MCF 10A (cell line): Measurements from ENCODE around the gene IGSF10. TPM values are rescaled to one million over a fixed set of nuclear protein-coding genes. Genes with fewer than 3 reads are reported as not detected.

Experiments used
- BruUV-seq: library from RNA; stranded (reverse); fragments of 400-500 nt; replicated peaks from 2 replicates; lab custom pipeline; 2021; lab: Mats Ljungman, UMichigan
- CTCF ChIA-PET: fragments of 300-600 bp; sonication (Branson Sonifier 250); formaldehyde crosslinking; extraction: SDS; loops from one replicate; lab custom pipeline; 2021; ENCODE audit warnings: antibody characterized with exemption, inconsistent platforms; lab: Yijun Ruan, JAX
- POLR2A ChIA-PET: fragments of 300-600, 350-650 bp; sonication (Branson Sonifier 250); formaldehyde crosslinking; extraction: SDS; loops from one replicate; lab custom pipeline; 2020; ENCODE audit warnings: antibody characterized with exemption, inconsistent platforms; lab: Yijun Ruan, JAX
- DNase-seq: peaks from one replicate; pipeline ENCODE4 v3.0.0-alpha.2; 2018; ENCODE audit not compliant: unreplicated experiment
- H3K27ac Mint-ChIP-seq: one replicate; pipeline ENCODE4 v1.8.0; 2022; ENCODE audit warnings: mild to moderate bottlenecking, low read depth, mixed read lengths; ENCODE audit not compliant: unreplicated experiment
- H3K27me3 Mint-ChIP-seq: one replicate; pipeline ENCODE4 v1.8.0; 2022; ENCODE audit warnings: mixed read lengths; ENCODE audit not compliant: insufficient read depth, unreplicated experiment
- H3K36me3 Mint-ChIP-seq: one replicate; pipeline ENCODE4 v1.8.0; 2022; ENCODE audit warnings: mild to moderate bottlenecking, moderate library complexity, mixed read lengths; ENCODE audit not compliant: insufficient read depth, unreplicated experiment
- H3K4me1 Mint-ChIP-seq: one replicate; pipeline ENCODE4 v1.8.0; 2022; ENCODE audit warnings: mixed read lengths; ENCODE audit not compliant: insufficient read depth, unreplicated experiment
- H3K4me3 Mint-ChIP-seq: one replicate; pipeline ENCODE4 v1.8.0; 2022; ENCODE audit warnings: mild to moderate bottlenecking, moderate library complexity, mixed read lengths; ENCODE audit not compliant: unreplicated experiment
- H3K9me3 Mint-ChIP-seq: one replicate; pipeline ENCODE4 v1.8.0; 2022; ENCODE audit warnings: mixed read lengths; ENCODE audit not compliant: unreplicated experiment
- CTCF ChIP-seq: fragments of 200-600 bp; IDR thresholded peaks from one replicate; pipeline ENCODE4 v1.8.0; 2022; ENCODE audit warnings: antibody characterized with exemption, mild to moderate bottlenecking; ENCODE audit not compliant: unreplicated experiment
- intact Hi-C: fragments of 100-400 bp; cut with micrococcal nuclease; formaldehyde crosslinking; loops from 2 replicates; pipeline ENCODE4 v1.14.1; 2022
- total RNA-seq: library from RNA; stranded (reverse); gene quantifications from 2 replicates; pipeline ENCODE4 v1.2.3, GENCODE V29; 2022

The IGSF10 gene
- total RNA-seq, 1 experiment from 2014 or later = not detected

GRCh38 chr3:151423091-151423490 is 37.8 kb downstream of the IGSF10 start:
- POLR2A ChIA-PET = no interaction called here

GRCh38 chr3:151421938-151422337 is 38.9 kb downstream of the IGSF10 start:
- no peaks in the 10 kb centered on the region for H3K36me3 Mint-ChIP-seq
- POLR2A ChIA-PET = no interaction called here

More at GRCh38 chr3:151423091-151423490, 37.8 kb downstream of the IGSF10 start:
- H3K27me3 Mint-ChIP-seq = no peaks in the 10 kb centered on the region
- DNase-seq = no peak
- BruUV-seq = no TSS peak
- no peaks in the 10 kb centered on the region for H3K36me3 Mint-ChIP-seq
- intact Hi-C loops = no loop called here
- no peaks in the 10 kb centered on the region for H3K9me3 Mint-ChIP-seq
- TF ChIP-seq CTCF = no peak
- no peak overlapping the region for H3K4me3 Mint-ChIP-seq
- H3K27ac Mint-ChIP-seq = no peak overlapping the region
- CTCF ChIA-PET = interaction anchor here (1.0 kb wide), 1 partner anchor 46 kb away, joined by 3 read pairs; no protein-coding TSS in a partner anchor
- H3K4me1 Mint-ChIP-seq = no peaks in the 10 kb centered on the region

GRCh38 chr3:151419806-151420205 is 41.1 kb downstream of the IGSF10 start:
- no peak for TF ChIP-seq CTCF
- intact Hi-C loops = no loop called here
- Mint-ChIP-seq H3K4me3 (no peak overlapping the region), H3K4me1 (no peaks in the 10 kb centered on the region), H3K9me3 (no peaks in the 10 kb centered on the region), H3K27ac (no peak overlapping the region), H3K36me3 (no peaks in the 10 kb centered on the region), H3K27me3 (no peaks in the 10 kb centered on the region)
- CTCF ChIA-PET = no interaction called here
- BruUV-seq = no TSS peak
- POLR2A ChIA-PET = no interaction called here
- DNase-seq = no peak

More at GRCh38 chr3:151421938-151422337, 38.9 kb downstream of the IGSF10 start:
- no peak for TF ChIP-seq CTCF
- H3K4me3 Mint-ChIP-seq = no peak overlapping the region
- CTCF ChIA-PET = interaction anchor here (0.9 to 1.2 kb wide), 2 partner anchors 15 to 417 kb away, joined by 3 to 5 read pairs; no protein-coding TSS in a partner anchor
- intact Hi-C loops = no loop called here
- no peak for DNase-seq
- no TSS peak for BruUV-seq
- H3K27me3 Mint-ChIP-seq = no peaks in the 10 kb centered on the region
- no peaks in the 10 kb centered on the region for H3K9me3 Mint-ChIP-seq
- H3K4me1 Mint-ChIP-seq = no peaks in the 10 kb centered on the region
- H3K27ac Mint-ChIP-seq = no peak overlapping the region

DNA sequence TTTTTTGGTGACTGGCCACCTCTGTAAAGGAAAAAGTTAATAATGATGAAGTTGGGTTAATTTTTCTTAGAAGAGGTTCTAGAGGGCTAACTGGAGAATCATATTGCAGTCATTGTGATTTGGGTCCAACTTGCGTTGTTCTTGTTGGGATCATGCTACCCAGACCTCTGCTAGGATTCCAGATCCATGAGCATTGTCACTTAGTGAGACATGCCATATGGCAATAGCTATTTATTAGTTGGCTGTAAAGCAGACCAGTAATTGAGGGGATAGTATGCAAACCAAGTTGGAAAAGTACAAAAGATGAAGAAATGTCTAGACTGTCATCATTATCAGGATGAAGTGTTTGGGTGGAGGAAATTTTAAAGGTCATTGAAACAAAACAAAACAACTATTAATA is 45.6 kb downstream of the IGSF10 start:
- DNase-seq = no peak
- H3K4me1 Mint-ChIP-seq = no peaks in the 10 kb centered on the region
- H3K4me3 Mint-ChIP-seq = no peak overlapping the region
- ChIA-PET POLR2A (interaction anchor here (0.6 kb wide), 1 partner anchor 18 kb away, joined by 3 read pairs; no protein-coding TSS in a partner anchor), CTCF (interaction anchor here (0.6 kb wide), 1 partner anchor 87 kb away, joined by 5 read pairs; no protein-coding TSS in a partner anchor)
- no peak for TF ChIP-seq CTCF
- H3K36me3 Mint-ChIP-seq = no peaks in the 10 kb centered on the region
- no peaks in the 10 kb centered on the region for H3K27me3 Mint-ChIP-seq
- no peak overlapping the region for H3K27ac Mint-ChIP-seq
- BruUV-seq = no TSS peak
- H3K9me3 Mint-ChIP-seq = no peaks in the 10 kb centered on the region
- intact Hi-C loops = no loop called here
